Omental fat pad (tissue), 4 donors: ENCODE data around the gene ABLIM2. TPM values are rescaled to one million over a fixed set of nuclear protein-coding genes. Genes with fewer than 3 reads are reported as not detected.

Experiments used
- ATAC-seq: fragments of 150-250 bp; one replicate; pipeline ENCODE4 v1.9.1; 2016; ENCODE audit warnings: mild to moderate bottlenecking, moderate library complexity; ENCODE audit not compliant: low FRiP score
- DNase-seq: peaks from one replicate; pipeline ENCODE4 v3.0.0-alpha.2; 2019; ENCODE audit warnings: low spot score
- CTCF ChIP-seq, 3 donors: fragments of 450-650 bp; IDR thresholded peaks; one replicate each; pipeline ENCODE4 v1.5.1; 2016 to 2017; ENCODE audit warnings: antibody characterized with exemption in 3 of 3, mild to moderate bottlenecking in 3 of 3, moderate library complexity in 2 of 3
- total RNA-seq, 4 donors: library from RNA; depleted of rRNA; stranded (reverse); fragments of >200 nt; gene quantifications; one replicate each; pipeline ENCODE4 v1.1.0, GENCODE V29; 2016

ABLIM2 gene
- total RNA-seq, 4 donors from 2014 or later = 10.1 to 34.2 (median 13.7) TPM

- DNase-seq (no peak), ATAC-seq (no peak)
- TF ChIP-seq CTCF (IDR thresholded peaks at IDR 0.05) = no peak
Observed at GRCh38 chr4:8092282-8092681, 66.3 kb downstream of the ABLIM2 start.

- no peak for DNase-seq
- ATAC-seq = peak; percentile 9
- no peak for TF ChIP-seq CTCF (IDR thresholded peaks at IDR 0.05)
Observed at GRCh38 chr4:8090744-8091301, 67.8 kb downstream of the ABLIM2 start.

GRCh38 chr4:8090312-8090711, 68.3 kb downstream of the ABLIM2 start:
- DNase-seq (no peak), ATAC-seq (peak; percentile 15)
- TF ChIP-seq CTCF (IDR thresholded peaks at IDR 0.05) = no peak

- no peak for TF ChIP-seq CTCF (IDR thresholded peaks at IDR 0.05)
- ATAC-seq (peak; percentile 49), DNase-seq (no peak)
Observed at GRCh38 chr4:8089862-8090261, 68.8 kb downstream of the ABLIM2 start.

- ATAC-seq (no peak), DNase-seq (no peak)
- no peak for TF ChIP-seq CTCF (IDR thresholded peaks at IDR 0.05)
Observed at GRCh38 chr4:8088966-8089491, 69.6 kb downstream of the ABLIM2 start.

GRCh38 chr4:8087921-8088495, 70.6 kb downstream of the ABLIM2 start:
- no peak for TF ChIP-seq CTCF (IDR thresholded peaks at IDR 0.05)
- ATAC-seq (no peak), DNase-seq (no peak)
